Mesenchymal stem cell (in vitro differentiated cells and primary cell): ENCODE results near the gene MARVELD1.

Experiments
- DNase-seq: peaks from one replicate; pipeline ENCODE4 v3.0.0-alpha.2; 2013
- H2AFZ ChIP-seq: one replicate; pipeline ENCODE4 v1.6.1; 2013; ENCODE audit warnings: low read depth, mild to moderate bottlenecking, control low read depth, inconsistent platforms, low read length, moderate library complexity
- H2AK5ac ChIP-seq: 2 replicates; pipeline ENCODE4 v1.6.1; 2013; ENCODE audit warnings: low read length, moderate library complexity, mild to moderate bottlenecking, inconsistent platforms; ENCODE audit not compliant: severe bottlenecking
- H2BK120ac ChIP-seq: one replicate; pipeline ENCODE4 v1.6.1; 2013; ENCODE audit warnings: low read depth, mild to moderate bottlenecking, inconsistent platforms, low read length, moderate library complexity
- H2BK12ac ChIP-seq, 2 experiments: one replicate each; pipeline ENCODE4 v1.6.1; 2013; ENCODE audit warnings: inconsistent platforms in 2 of 2, low read length in 2 of 2, mild to moderate bottlenecking in 2 of 2, moderate library complexity in 2 of 2, control low read depth in 1 of 2
- H2BK15ac ChIP-seq: one replicate; pipeline ENCODE4 v1.6.1; 2013; ENCODE audit warnings: mild to moderate bottlenecking, low read depth, inconsistent platforms; ENCODE audit not compliant: poor library complexity, severe bottlenecking
- H2BK5ac ChIP-seq: 2 replicates; pipeline ENCODE4 v1.6.1; 2013; ENCODE audit warnings: low read depth, mild to moderate bottlenecking, low read length, control low read depth, inconsistent platforms; ENCODE audit not compliant: poor library complexity, severe bottlenecking
- H3K14ac ChIP-seq, 2 experiments: one replicate each; pipeline ENCODE4 v1.6.1; 2013; ENCODE audit warnings: inconsistent platforms in 2 of 2, low read length in 2 of 2, control low read depth in 1 of 2, mild to moderate bottlenecking in 1 of 2, moderate library complexity in 1 of 2
- H3K18ac ChIP-seq, 2 experiments: one replicate each; pipeline ENCODE4 v1.6.1; 2013; ENCODE audit warnings: inconsistent platforms in 2 of 2, low read length in 2 of 2, control low read depth in 1 of 2, low read depth in 1 of 2, mild to moderate bottlenecking in 1 of 2
- H3K23ac ChIP-seq, 2 experiments: one replicate each; pipeline ENCODE4 v1.6.1; 2013; ENCODE audit warnings: inconsistent platforms in 2 of 2, low read length in 2 of 2, mild to moderate bottlenecking in 2 of 2, moderate library complexity in 2 of 2, control low read depth in 1 of 2
- H3K27ac ChIP-seq: 2 replicates; pipeline ENCODE4 v1.5.1; 2013; ENCODE audit warnings: mild to moderate bottlenecking, moderate library complexity, low read length, control low read depth, inconsistent platforms; ENCODE audit not compliant: poor library complexity, severe bottlenecking
- H3K27me3 ChIP-seq, 2 experiments: 2 replicates each; pipeline versions ENCODE4 v1.6.1 to v1.7.0; 2013; ENCODE audit warnings: low read length in 2 of 2, mild to moderate bottlenecking in 2 of 2, moderate library complexity in 2 of 2, control low read depth in 1 of 2, inconsistent platforms in 1 of 2; ENCODE audit not compliant: control insufficient read depth in 1 of 2, insufficient read depth in 1 of 2
- H3K36me3 ChIP-seq, 2 experiments: 2 replicates each; pipeline versions ENCODE4 v1.6.1 to v1.7.0; 2013; ENCODE audit warnings: low read length in 2 of 2, control low read depth in 1 of 2, inconsistent platforms in 1 of 2, low read depth in 1 of 2, mild to moderate bottlenecking in 1 of 2; ENCODE audit not compliant: insufficient read depth in 2 of 2, control insufficient read depth in 1 of 2
- H3K4ac ChIP-seq, 2 experiments: one replicate each; pipeline ENCODE4 v1.6.1; 2013; ENCODE audit warnings: inconsistent platforms in 2 of 2, low read length in 2 of 2, mild to moderate bottlenecking in 2 of 2, moderate library complexity in 2 of 2, control low read depth in 1 of 2, low read depth in 1 of 2
- H3K4me1 ChIP-seq: 2 replicates; pipeline ENCODE4 v1.6.1; 2013; ENCODE audit warnings: low read depth, low read length, control low read depth; ENCODE audit not compliant: control insufficient read depth, insufficient read depth
- H3K4me2 ChIP-seq: 2 replicates; pipeline ENCODE4 v1.6.1; 2013; ENCODE audit warnings: low read length, mild to moderate bottlenecking, inconsistent platforms; ENCODE audit not compliant: poor library complexity, severe bottlenecking
- H3K4me3 ChIP-seq, 2 experiments: 2 replicates each; pipeline versions ENCODE4 v1.5.1 to v1.7.0; 2013; ENCODE audit warnings: low read length in 2 of 2, mild to moderate bottlenecking in 2 of 2, control low read depth in 1 of 2, low read depth in 1 of 2; ENCODE audit not compliant: insufficient read depth in 1 of 2
- H3K79me1 ChIP-seq: replicated peaks from 2 replicates; pipeline ENCODE4 v1.6.1; 2013; ENCODE audit warnings: mild to moderate bottlenecking, control low read depth, low read length, inconsistent platforms; ENCODE audit not compliant: poor library complexity, severe bottlenecking
- H3K9ac ChIP-seq: 2 replicates; pipeline ENCODE4 v1.7.0; 2013; ENCODE audit warnings: mild to moderate bottlenecking, low read length, moderate library complexity
- H3K9me3 ChIP-seq: 2 replicates; pipeline ENCODE4 v1.7.0; 2013; ENCODE audit warnings: mild to moderate bottlenecking, low read length; ENCODE audit not compliant: control insufficient read depth
- H4K8ac ChIP-seq: one replicate; pipeline ENCODE4 v1.6.1; 2013; ENCODE audit warnings: inconsistent platforms, mild to moderate bottlenecking, low read length, moderate library complexity
- H4K91ac ChIP-seq: one replicate; pipeline ENCODE4 v1.6.1; 2013; ENCODE audit warnings: mild to moderate bottlenecking, low read length, inconsistent platforms
- WGBS: methylation state at CpG from one replicate; pipeline ENCODE4 v1.1.7; 2013; ENCODE audit warnings: mixed read lengths; 5-methylcytosine and 5-hydroxymethylcytosine counted together

The MARVELD1 gene

DNA sequence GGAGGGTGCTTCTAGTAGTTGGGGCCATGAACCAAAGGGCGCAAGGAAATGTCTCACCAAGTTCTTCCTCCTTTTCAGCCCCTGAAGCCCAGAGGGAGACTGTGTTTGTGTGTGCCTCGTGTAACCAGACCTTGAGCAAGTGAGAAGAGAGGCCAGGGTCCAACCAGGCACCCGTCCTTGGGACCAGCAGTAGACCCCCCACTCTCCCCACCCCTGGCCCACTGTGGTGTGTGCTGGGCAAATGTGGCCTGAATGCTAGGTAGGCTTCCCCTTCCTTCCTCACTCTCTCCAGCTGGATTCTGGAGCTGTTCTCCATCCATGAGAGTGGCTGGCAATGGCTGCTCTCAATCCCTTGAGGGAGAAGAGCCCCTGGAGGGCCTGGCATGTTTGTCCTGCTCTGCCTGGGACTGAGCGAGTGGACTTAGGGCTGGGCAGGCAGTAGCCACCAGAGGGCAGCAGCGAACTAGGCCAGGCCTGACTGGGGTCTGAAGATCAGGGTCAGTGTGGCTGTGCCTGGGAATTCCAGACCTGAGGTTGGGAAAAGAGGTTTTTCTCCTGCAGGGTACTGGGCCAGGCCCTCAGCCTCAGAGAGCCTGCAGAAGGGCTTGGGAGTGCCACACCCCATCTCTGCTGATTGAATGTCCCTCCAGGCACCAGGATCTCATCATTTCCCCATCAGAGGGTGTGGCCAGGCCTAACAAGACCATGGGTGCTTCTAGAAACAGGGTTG is 45.8 kb downstream of the MARVELD1 start:
- Histone ChIP-seq H3K4me2 (no peak overlapping the region), H3K27me3 (no peaks in the 10 kb centered on the region), H3K36me3 (peaks cover 67 to 72% of the 10 kb centered on the region in 2 experiments), H3K9ac (no peak overlapping the region), H3K4me1 (peaks cover 24% of the 10 kb centered on the region), H4K8ac (no peak overlapping the region), H2BK12ac (no peak overlapping the region), H3K79me1 (peaks cover 18% of the 10 kb centered on the region), H3K18ac (no peak overlapping the region), H2AFZ (no peak overlapping the region), H3K4me3 (no peak overlapping the region), H2BK120ac (no peak overlapping the region), H2BK5ac (no peak overlapping the region), H3K9me3 (no peaks in the 10 kb centered on the region), H3K4ac (no peak overlapping the region), H3K14ac (no peak overlapping the region), H2BK15ac (no peak overlapping the region), H3K23ac (no peak overlapping the region), H4K91ac (no peak overlapping the region), H3K27ac (no peak overlapping the region), H2AK5ac (no peak overlapping the region)
- 43% methylated on average over 4 of the region's 5 CpGs for WGBS
- DNase-seq = peak; percentile 68

DNA sequence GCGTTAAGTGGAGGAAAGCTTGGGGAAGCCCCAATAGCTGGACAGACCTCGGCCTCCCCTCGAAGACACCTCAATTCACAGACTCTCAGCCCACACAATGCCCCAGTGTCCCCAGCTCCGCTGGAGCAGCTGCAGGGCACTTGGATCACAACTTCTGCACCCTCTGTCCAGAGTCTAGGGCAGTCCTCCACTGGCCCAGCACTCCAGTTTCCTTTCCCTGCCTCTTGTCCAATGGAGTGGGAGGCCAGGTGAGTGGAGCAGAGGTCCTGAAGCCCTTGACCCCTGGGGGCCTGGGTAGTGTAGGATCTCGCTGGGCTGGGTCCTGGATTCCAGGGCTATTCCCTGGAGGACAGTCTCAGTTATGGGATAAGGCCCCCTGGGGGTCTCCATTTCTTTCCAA is 46.4 kb downstream of the MARVELD1 start:
- WGBS = 89% methylated on average over 5 of the region's 5 CpGs
- Histone ChIP-seq H3K9ac (no peak overlapping the region), H3K79me1 (peaks cover 18% of the 10 kb centered on the region), H3K14ac (no peak overlapping the region), H3K23ac (no peak overlapping the region), H2BK5ac (no peak overlapping the region), H2BK120ac (no peak overlapping the region), H3K4me2 (no peak overlapping the region), H3K4me3 (no peak overlapping the region), H3K27ac (no peak overlapping the region), H2AFZ (no peak overlapping the region), H3K4ac (no peak overlapping the region), H2BK12ac (no peak overlapping the region), H3K18ac (no peak overlapping the region), H2BK15ac (no peak overlapping the region), H4K8ac (no peak overlapping the region), H3K36me3 (peaks cover 63 to 66% of the 10 kb centered on the region in 2 experiments), H3K9me3 (no peaks in the 10 kb centered on the region), H4K91ac (no peak overlapping the region), H2AK5ac (no peak overlapping the region), H3K4me1 (peaks cover 29% of the 10 kb centered on the region), H3K27me3 (no peaks in the 10 kb centered on the region)
- DNase-seq = no peak

DNA sequence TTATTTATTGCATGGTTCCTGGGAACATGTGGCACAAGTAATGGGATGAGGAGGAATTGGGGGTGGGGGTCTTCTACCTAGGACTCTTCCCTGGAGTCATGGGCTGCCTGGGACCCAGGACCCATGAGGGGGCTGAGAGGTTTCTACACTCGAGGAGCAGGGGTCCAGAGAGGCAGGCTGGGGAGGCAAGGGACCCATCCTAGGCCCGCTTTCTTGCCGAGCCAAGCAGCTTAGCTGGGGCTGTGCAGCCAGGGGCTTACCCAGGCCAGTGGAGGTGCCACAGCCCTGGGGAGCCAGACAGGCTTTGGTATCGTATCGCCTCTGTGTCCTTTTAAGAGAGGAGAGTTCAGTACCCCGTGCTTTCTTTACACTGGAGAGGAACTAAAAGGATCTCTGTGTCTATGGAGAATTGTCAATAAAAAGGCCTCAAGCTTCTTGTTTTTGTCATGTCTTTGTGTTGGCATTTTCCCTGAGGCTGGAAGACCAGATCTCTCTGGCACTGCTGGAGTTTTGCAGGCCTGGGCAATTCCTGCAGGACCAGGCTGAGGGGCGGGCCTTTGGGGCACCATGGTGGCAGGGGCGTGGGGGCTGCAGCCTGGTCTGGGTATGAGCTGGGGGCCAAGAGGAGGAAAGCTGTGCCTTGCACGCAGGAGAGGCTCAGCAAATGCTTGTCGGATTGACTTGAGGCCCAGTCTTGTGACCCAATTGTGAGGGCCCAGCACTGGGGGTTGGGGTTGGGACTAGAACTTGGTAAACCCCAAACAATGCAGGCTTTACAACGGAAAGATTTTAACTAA is 47.1 kb downstream of the MARVELD1 start:
- H4K8ac ChIP-seq = no peak overlapping the region
- no peak overlapping the region for H3K18ac ChIP-seq
- no peak overlapping the region for H2BK120ac ChIP-seq
- H3K4me1 ChIP-seq = peaks cover 32% of the 10 kb centered on the region
- no peak overlapping the region for H2BK5ac ChIP-seq
- peaks cover 17% of the 10 kb centered on the region for H3K79me1 ChIP-seq
- no peak overlapping the region for H2BK12ac ChIP-seq
- no peaks in the 10 kb centered on the region for H3K9me3 ChIP-seq
- no peak overlapping the region for H3K4me3 ChIP-seq
- no peak overlapping the region for H3K14ac ChIP-seq
- H3K4ac ChIP-seq = no peak overlapping the region
- 93% methylated on average over 11 of the region's 11 CpGs for WGBS
- no peak for DNase-seq
- no peak overlapping the region for H3K4me2 ChIP-seq
- peaks cover 59 to 60% of the 10 kb centered on the region in 2 experiments for H3K36me3 ChIP-seq
- no peak overlapping the region for H3K9ac ChIP-seq
- H3K27ac ChIP-seq = no peak overlapping the region
- H2AK5ac ChIP-seq = no peak overlapping the region
- no peak overlapping the region for H4K91ac ChIP-seq
- H3K23ac ChIP-seq = no peak overlapping the region
- H2BK15ac ChIP-seq = no peak overlapping the region
- H3K27me3 ChIP-seq = no peaks in the 10 kb centered on the region
- no peak overlapping the region for H2AFZ ChIP-seq

DNA sequence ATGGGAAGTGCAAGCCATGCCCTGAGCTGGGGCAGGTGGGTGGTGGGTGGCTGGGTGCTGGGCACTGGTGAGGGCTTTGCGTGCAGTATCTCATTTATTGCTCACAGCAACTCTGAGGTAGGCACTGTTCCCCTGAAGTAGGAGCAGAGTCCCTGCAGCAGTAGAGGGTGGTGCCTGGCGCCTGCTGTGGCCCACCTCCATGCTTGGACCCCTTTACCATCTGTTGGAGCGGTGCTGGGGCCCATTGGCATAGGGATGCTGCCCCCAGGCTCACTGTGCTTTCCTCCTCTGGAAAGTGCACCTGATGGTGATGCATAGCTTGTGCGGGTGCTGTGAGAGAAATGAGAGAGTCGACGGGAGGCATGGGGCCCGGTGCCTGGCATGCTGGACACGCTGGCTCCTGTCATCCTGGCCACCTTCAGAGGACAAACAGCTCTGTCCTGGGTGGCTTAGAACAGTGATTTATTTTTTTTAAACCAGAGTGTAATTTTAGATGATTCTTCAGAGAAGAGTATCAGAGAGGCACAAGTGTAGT is 47.9 kb downstream of the MARVELD1 start:
- Histone ChIP-seq H3K4me1 (peaks cover 32% of the 10 kb centered on the region), H3K23ac (no peak overlapping the region), H2BK12ac (no peak overlapping the region), H2BK120ac (no peak overlapping the region), H2BK5ac (no peak overlapping the region), H3K79me1 (peaks cover 14% of the 10 kb centered on the region), H3K9ac (no peak overlapping the region), H3K4ac (no peak overlapping the region), H2AK5ac (no peak overlapping the region), H3K36me3 (peaks cover 52 to 57% of the 10 kb centered on the region in 2 experiments), H3K14ac (no peak overlapping the region), H2AFZ (no peak overlapping the region), H3K4me2 (no peak overlapping the region), H3K4me3 (no peak overlapping the region), H3K18ac (no peak overlapping the region), H4K91ac (no peak overlapping the region), H4K8ac (no peak overlapping the region), H2BK15ac (no peak overlapping the region), H3K27me3 (no peaks in the 10 kb centered on the region), H3K27ac (no peak overlapping the region), H3K9me3 (no peaks in the 10 kb centered on the region)
- 94% methylated on average over 8 of the region's 8 CpGs for WGBS
- DNase-seq = no peak
